NCI-H1694 treated with DMSO at 0.1 percent for 48 hours (cell line): ENCODE data around the gene ASNS.
"Not testable (repeated sequence)": the region's sequence is repeated elsewhere in the genome, so short reads cannot be mapped to it uniquely, and the experiment has no call there.

Experiments used
- DNase-seq: peaks from one replicate; lab custom pipeline; 2025; lab: John Stamatoyannopoulos, UW

Gene ASNS, protein sequence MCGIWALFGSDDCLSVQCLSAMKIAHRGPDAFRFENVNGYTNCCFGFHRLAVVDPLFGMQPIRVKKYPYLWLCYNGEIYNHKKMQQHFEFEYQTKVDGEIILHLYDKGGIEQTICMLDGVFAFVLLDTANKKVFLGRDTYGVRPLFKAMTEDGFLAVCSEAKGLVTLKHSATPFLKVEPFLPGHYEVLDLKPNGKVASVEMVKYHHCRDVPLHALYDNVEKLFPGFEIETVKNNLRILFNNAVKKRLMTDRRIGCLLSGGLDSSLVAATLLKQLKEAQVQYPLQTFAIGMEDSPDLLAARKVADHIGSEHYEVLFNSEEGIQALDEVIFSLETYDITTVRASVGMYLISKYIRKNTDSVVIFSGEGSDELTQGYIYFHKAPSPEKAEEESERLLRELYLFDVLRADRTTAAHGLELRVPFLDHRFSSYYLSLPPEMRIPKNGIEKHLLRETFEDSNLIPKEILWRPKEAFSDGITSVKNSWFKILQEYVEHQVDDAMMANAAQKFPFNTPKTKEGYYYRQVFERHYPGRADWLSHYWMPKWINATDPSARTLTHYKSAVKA

DNA sequence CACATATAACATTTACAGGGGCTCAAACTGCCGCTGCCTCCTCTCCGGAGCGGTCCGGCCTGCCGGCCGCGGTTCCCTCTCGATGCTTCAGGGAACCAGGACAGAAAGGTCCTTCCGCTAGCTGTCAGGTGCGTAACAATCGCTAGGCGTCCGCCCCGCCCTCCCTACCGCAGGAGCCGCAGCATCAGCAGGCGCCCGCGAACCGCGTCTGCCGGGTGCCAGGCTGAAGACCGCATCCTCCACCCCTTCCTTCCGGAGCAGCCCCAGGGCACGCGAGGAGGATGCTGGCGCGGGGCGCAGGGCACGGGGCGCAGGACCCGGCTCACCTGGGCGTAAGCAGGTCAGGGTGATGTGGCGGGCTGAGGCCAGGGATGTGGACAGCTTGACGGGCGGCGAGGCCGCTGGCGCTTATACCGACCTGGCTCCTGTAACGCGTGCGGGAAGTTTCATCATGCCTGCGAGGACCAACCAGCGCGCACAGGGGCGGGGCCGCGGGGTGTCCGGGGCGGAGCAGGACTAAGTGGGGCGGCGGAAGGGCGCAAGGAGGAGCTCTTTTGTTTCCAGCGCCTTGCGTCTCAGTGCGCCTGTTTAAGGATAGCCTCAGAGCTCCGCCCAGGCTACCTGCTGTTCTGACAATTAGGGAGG lies at the start of gene ASNS:
ASNS (minus strand) TSS at position 384 of the 645 bp plus-strand sequence. CDS start 3,252 bp downstream, outside the sequence.
- DNase-seq: peak; percentile 87

DNA sequence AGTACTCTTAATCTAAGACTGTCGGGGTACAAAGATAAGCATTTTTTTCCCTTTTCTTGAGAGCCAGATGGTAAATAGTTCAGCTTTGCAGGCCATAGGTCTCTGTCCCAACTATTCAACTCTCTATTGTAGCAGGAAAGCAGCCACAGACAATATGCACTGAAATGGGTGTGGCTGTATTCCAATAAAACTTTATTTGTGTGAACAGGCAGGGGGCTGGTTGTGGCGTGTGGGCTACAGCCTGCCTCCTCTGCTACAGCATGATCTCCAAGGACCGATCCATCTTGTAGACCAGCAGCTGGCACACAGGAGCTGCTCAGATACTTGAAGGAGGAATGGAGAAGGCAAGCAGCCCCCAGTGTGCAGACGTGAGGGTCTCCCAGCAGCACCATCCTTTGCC lies 49.0 kb upstream of the ASNS start:
- DNase-seq: not testable (repeated sequence)

DNA sequence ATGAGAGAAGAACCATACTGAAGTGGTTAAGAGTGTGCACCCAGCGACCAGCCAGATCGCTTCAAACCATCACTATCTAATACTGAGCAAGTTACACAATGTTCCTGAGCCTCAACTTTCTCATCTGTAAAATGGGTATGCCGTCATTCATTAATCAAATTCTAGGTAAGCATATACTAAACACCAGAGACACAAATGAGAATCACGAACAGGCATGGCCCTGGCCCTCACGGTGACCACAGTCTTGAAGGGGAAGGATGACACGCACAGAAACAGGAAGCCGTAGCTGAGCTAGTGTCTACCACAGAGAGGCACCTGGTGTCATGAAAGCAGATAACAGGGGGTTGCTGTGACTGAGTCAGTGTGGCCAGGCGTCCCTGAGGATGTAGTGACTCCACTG lies 43.1 kb upstream of the ASNS start:
- DNase-seq: not testable (repeated sequence)

DNA sequence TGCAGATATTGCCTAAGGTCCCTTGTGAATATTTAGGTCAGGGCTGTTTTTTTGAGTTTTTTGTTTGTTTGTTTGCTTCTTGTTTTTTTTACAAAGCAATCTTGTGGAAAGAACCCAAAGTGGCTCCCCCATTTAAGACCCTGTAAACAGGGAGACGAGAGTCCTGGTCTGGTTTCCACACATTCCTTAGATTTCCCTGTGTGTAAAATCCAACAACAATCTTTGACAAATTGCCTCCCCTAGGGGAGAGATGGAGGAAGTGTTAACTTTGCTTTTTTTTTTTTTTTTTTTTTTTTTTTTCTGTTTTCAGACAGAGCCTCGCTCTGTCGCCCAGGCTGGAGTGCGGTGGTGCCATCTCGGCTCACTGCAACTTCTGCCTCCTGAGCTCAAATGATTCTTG lies 40.1 kb upstream of the ASNS start:
- not testable (repeated sequence) for DNase-seq

DNA sequence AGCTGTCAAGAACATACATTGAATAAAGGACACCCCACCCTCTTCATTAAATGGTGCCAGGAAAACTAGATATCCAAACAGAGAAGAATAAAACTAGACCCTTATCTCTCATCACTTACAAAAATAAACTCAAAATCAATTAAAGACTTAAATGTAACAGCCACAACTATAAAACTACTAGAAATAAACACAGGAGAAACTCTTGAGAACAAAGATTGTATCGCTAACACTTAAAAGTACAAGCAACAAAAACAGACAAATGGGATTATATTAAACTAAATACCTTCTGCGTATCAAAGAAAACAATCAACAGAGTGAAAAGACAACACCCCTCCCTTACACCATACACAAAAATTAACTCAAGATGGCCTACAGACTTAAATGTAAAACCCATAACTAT lies 24.7 kb upstream of the ASNS start:
- DNase-seq: not testable (repeated sequence)

DNA sequence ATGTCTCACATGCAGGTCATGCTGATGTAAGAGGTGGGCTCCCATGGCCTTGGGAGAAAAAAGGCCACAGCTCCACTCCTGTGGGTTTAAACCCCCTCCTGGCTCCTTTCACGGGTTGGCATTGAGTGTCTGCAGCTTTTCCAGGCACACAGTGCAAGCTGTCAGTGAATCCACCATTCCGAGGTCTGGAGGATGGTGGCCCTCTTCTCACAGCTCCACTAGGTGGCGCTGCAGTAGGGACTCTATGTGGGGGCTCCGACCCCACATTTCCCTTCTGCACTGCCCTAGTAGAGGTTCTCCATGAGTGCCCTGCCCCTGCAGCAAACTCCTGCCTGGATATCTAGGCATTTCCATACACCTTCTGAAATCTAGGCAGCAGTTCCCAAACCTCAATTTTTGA lies 19.5 kb upstream of the ASNS start:
- DNase-seq: not testable (repeated sequence)

DNA sequence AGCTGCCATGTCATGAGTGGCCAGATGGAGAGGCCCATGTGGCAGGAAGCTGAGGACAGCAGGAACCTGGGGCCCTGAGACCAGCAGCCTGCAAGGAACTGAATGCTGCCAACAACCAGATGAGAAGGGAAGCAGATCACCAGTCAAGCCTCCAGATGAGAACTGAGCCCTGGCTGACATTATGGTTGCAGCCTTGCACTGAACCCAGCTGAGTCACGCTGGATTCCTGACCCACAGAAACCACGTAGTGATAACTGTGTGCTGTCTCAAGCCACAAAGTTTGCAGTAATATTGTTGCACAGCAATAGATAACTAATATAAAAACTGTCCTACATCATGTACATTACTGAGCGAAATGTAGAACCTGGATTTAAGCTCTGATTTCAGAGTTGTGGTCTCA lies 7.3 kb upstream of the ASNS start:
- DNase-seq: not testable (repeated sequence)

DNA sequence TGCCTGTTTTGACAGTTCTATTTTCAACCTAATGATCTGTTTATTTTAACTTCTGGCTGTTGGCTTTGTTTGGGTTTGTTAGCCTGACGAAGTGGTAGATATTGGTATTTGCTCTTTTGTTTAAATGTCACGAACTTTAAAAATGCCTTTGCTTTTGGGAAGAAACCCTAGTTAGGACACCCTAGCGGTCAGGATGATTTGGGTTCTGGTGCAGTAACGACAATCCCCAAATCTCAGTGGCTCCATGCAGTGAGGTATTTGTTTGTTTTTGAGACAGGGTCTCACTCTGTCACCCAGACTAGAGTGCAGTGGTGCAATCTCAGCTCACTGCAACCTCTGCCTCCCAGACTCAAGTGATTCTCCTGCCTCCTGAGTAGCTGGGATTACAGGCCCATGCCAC lies 2.7 kb upstream of the ASNS start:
- not testable (repeated sequence) for DNase-seq

DNA sequence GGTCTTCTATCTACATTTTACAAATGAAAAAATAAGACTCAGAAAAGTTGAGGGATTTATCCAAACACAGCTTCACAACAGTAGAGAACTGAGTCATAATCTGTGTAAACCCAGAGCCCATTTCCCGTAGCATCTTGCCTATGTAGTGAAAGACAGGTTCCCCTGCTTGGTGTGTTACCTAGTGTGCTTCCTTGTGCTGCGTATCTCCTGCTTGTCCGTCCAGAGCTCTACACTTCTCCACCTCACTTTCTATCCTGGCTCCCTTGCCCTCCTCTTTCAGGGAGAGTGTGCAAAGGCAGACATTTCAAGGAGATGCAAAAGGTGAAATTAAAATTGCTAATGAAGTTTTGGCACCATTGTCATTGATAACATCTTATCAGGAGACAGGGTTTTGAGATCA lies 1.4 kb upstream of the ASNS start:
- no peak for DNase-seq

DNA sequence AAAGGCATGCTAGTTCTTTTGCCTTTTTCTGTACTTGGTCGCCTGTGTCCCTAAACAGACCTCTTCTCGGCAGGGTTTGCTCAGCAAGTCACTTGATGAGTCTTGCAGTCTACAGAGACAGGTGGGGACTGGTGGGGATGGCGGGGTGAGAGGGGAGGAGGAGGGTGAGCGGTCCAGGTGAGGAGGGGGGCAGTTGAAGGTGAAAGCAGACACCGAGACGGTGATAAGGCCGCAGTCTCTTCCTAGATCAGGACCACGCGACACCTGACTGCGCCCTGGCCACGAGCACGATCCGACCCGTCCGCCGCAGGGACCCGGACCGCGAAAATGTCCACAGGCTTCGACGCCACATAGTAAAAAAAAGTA lies 566 bp downstream of the ASNS start:
- no peak for DNase-seq

DNA sequence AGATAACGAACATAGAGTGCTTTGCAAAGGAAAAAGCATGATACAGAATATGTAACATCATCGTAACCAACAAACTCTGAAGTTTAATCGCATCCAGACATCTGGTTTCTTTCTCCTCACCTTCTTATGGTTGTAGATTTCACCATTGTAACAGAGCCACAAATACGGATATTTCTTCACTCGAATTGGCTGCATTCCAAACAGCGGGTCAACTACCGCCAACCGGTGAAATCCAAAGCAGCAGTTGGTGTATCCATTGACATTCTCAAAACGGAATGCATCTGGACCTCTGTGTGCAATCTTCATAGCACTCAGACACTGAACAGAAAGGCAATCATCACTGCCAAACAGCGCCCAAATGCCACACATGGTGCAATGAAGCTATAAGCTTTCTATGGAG lies 3.4 kb downstream of the ASNS start:
- DNase-seq: peak; percentile 34

DNA sequence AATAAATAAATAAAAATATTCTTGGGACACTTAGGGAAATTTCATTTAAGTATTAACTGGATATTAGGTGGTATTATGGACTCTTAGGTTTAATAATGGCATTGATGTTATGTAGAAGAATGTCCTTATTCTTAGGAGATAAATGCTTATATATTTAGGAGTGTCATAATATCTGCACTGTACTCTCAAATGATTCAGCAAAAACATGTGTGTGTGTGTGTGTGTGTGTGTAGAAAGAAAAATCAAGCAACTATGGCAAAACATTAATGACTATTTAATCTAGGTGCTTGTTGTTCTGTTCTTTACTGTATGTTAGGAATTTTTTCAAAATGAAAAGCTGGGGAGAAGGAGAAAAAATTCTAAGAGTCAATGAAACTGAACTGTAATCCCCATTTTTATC lies 3.9 kb downstream of the ASNS start:
- no peak for DNase-seq

DNA sequence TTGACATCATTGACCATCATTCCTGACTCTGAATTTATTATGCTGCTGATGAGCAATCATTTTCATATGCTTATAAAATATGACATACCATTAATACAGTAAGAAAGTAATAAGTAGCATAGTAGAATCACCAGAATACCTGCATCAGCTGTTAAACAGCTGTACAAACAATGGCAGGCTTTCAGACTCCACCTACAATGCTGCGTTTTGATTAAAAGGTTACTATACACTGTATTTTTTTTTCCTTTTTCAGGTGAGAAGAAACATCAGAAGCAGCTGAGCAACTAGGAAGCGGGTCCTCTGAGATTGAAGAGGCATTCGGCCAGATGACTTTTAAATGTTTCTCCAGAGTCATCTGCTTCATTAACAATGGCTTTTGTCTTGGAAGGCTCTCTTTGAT lies 7.1 kb downstream of the ASNS start:
- DNase-seq: no peak

DNA sequence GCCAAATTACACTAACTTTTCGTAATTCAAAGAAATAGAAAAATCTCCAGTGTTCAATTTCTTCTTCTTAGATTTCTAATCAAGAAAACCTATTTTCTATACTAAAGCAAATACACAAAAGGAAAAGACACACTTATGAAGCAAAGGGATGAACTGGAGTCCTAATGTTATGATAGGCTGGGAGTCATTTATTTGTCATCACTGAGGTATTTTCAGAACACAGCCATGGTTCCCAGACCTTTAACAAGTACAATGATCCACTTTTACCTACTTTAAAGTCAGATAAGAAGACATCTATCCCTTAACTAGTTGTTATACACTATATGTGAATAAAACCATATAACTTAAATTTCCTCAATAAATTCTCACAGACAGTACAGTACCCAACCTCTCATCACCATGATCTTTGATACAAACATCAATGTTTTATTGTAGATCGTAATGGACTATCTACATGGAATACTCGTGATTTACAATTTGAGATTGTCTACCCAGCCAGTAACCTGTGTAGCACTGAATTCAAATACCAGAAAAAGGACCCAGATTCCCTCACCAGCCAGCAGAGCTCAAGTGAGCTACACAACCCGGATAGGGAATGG lies 12.5 kb downstream of the ASNS start:
- DNase-seq: no peak

DNA sequence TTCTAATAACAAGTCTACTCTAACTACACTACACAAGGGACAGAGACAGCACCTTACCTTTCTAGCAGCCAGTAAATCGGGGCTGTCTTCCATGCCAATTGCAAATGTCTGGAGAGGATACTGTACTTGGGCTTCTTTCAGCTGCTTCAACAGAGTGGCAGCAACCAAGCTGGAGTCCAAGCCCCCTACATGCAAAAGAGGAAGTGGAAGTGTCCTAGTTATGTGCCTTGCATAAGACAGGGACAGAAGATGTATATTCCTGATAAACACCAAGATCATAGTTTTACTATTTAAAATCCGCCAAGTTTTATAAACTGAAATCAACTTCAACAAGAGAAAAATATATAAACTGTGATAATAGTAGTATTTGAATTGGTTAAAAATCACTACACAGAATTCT lies 14.0 kb downstream of the ASNS start:
- DNase-seq: no peak

DNA sequence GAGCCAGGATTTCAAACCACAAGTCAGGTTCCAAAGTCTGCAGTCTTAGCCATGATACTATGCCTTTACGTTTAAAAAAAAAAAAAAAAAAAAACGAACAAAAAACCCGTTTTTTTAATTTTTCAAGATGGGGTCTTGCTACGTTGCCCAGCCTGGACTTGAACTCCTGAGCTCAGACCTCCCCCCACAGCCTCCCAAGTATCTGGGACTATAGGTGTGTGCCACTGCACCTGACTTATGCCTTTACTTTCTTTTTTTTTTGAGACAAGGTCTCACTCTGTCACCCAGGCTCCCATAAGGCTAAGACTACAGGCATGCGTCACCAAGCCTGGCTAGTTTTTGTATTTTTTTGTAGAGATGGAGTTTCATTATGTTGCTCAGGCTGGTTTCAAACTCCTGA lies 14.7 kb downstream of the ASNS start:
- DNase-seq: no peak

DNA sequence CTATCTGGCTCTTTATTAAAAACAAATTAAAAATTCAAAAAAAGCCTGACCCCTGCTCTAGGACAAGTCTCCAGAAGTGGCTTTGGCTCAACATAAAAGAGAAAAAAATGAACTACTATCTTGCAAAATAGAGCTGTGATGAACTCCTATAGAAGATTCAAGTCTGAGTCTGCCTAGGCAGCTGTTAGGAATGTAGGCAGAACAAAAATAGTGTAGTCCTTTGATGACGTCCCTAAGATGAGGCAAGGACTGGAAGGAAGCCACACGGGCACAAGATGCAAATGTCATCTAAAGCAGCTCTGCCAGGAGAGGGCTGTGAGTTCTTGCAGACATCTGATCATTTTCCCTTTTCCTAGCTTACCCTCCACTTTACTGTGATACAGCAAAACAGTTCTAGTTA lies 20.5 kb downstream of the ASNS start:
- no peak for DNase-seq

DNA sequence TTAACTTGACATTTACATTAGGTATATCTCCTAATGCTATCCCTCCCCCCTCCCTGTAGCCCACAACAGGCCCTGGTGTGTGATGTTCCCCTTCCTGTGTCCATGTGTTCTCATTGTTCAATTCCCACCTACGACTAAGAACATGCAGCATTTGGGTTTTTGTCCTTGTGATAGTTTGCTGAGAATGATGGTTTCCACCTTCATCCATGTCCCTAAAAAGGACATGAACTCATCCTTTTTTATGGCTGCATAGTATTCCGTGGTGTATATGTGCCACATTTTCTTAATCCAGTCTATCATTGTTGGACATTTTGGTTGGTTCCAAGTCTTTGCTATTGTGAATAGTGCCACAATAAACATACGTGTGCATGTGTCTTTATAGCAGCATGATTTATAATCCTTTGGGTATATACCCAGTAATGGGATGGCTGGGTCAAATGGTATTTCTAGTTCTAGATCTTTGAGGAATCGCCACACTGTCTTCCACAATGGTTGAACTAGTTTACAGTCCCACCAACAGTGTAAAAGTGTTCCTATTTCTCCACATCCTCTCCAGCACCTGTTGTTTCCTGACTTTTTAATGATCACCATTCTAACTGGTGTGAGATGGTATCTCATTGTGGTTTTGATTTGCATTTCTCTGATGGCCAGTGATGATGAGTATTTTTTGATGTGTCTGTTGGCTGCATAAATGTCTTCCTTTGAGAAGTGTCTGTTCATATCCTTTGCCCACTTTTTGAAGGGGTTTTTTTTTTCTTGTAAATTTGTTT lies 21.8 kb downstream of the ASNS start:
- not testable (repeated sequence) for DNase-seq

DNA sequence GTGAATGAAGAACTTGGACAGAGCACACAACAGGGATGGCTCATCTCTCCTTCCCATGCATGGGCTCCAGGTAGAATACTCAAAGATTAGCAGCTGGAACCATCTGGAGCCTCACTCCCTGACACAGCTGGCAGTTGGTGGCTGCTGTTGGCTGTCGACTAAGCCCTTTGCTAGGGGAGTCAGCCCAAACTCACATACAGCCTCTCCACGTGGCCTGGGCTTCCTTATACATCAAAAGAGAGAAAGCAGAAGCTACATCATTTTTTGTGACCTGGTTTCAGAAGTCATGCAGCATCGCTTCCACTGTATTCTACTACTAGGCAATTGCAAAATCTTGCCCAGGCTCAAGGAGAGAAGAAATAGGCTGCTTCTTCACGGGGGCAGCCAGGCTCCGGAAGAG lies 24.4 kb downstream of the ASNS start:
- DNase-seq: no peak

DNA sequence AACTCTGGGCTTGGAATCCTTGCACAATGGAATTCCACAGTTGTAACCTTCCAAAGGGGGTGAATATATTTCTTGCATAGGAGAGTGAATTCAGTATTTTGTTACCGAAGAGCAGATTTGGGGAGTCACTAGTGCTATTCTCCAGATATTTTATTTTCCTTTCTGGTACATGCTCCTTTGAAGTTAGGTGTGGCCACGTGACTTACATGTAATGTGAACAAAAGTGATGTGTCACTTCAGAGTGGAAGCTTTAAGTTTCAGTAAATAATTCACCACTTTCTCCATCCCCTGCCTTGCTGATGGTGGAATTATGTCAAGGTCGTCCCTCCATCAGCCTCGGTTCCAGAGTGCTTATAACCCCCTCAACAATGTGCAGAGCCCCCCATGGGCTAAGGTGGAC lies 25.3 kb downstream of the ASNS start:
- no peak for DNase-seq

DNA sequence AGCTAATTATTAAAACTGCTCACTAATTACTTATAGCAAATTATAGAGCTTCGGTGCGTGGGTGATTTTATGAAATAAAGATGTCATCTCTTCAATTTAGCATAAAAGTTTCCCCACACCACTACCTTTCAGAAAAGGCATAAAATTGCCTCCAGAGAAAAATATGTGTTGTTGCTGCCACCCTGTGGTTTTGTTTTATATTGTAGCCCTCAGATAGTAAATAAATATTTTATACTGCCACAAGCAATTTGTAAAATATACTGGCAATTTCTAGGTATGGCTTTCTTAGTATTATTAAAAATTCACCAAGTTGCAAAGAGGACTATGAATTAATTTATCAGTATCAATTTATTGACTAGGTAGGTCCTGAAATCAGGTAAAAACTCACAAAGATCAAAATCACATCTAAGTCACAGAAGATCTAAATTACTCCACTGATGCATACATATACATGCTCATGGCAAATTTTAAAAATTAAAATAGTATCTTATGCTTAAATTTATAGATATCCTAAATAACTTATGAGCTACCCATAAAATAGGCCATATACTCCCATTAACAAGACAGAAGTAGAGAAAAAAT lies 26.5 kb downstream of the ASNS start:
- peak; percentile 29 for DNase-seq

DNA sequence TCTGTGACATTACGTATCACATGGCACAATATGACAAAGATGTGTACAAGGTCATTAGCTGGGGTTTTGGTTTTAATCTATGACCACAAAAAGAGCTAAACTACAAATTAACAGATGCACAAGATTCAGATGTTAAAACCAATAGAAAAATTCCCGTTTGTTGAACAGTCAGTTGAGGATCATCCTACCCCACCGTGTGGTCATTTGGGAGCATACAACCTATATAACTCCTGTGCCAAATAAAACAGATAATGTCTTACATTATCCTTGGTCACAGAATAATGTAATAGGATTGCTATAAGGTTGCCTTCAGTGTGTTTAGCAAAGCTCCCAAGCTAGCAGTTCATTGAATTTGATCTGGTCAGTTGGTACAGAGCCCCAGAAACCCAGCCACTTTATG lies 28.2 kb downstream of the ASNS start:
- no peak for DNase-seq
